ENCODE data around the gene HIBCH.
"Not testable (repeated sequence)": the region's sequence is repeated elsewhere in the genome, so short reads cannot be mapped to it uniquely, and the experiment has no call there.

The HIBCH gene

GRCh38 chr2:190235551-190236075, 84.0 kb downstream of the HIBCH start:
- no peak for DNase-seq (ENCODE audit: low read depth in 2 of 2)

GRCh38 chr2:190235101-190235500, 84.5 kb downstream of the HIBCH start:
- no peak for DNase-seq (ENCODE audit: low read depth in 2 of 2)

GRCh38 chr2:190223989-190224388, 95.6 kb downstream of the HIBCH start:
- DNase-seq (ENCODE audit: low read depth in 2 of 2) = not testable (repeated sequence)

GRCh38 chr2:190222745-190223144, 96.9 kb downstream of the HIBCH start:
- DNase-seq (ENCODE audit: low read depth in 2 of 2) = not testable (repeated sequence)

GRCh38 chr2:190221429-190221828, 98.2 kb downstream of the HIBCH start:
- DNase-seq (ENCODE audit: low read depth in 2 of 2) = no peak

- DNase-seq (ENCODE audit: low read depth in 2 of 2) = no peak
Observed at GRCh38 chr2:190219186-190219585, 100.4 kb downstream of the HIBCH start.

- DNase-seq (ENCODE audit: low read depth in 2 of 2) = no peak
Observed at GRCh38 chr2:190217616-190218015, 102.0 kb downstream of the HIBCH start.

- DNase-seq (ENCODE audit: low read depth in 2 of 2) = no peak
Observed at GRCh38 chr2:190216829-190217228, 102.8 kb downstream of the HIBCH start.

GRCh38 chr2:190215620-190216019, 104.0 kb downstream of the HIBCH start:
- DNase-seq (ENCODE audit: low read depth in 2 of 2) = no peak

GRCh38 chr2:190214426-190215194, 105.0 kb downstream of the HIBCH start:
- no peak for DNase-seq (ENCODE audit: low read depth in 2 of 2)

GRCh38 chr2:190213441-190214335, 105.9 kb downstream of the HIBCH start:
- no peak for DNase-seq (ENCODE audit: low read depth in 2 of 2)

- no peak for DNase-seq (ENCODE audit: low read depth in 2 of 2)
Observed at GRCh38 chr2:190210471-190210870, 109.2 kb downstream of the HIBCH start.

- DNase-seq (ENCODE audit: low read depth in 2 of 2) = no peak
Observed at GRCh38 chr2:190209559-190209958, 110.1 kb downstream of the HIBCH start.

- no peak for DNase-seq (ENCODE audit: low read depth in 2 of 2)
Observed at GRCh38 chr2:190207930-190208329, 111.7 kb downstream of the HIBCH start.

GRCh38 chr2:190205657-190206056, 114.0 kb downstream of the HIBCH start:
- no peak for DNase-seq (ENCODE audit: low read depth in 2 of 2)

GRCh38 chr2:190202604-190203003, 117.0 kb downstream of the HIBCH start:
- DNase-seq (ENCODE audit: low read depth in 2 of 2) = no peak

GRCh38 chr2:190202018-190202417, 117.6 kb downstream of the HIBCH start:
- DNase-seq (ENCODE audit: low read depth in 2 of 2) = no peak

- DNase-seq (ENCODE audit: low read depth in 2 of 2) = no peak
Observed at GRCh38 chr2:190200603-190201002, 119.0 kb downstream of the HIBCH start.

GRCh38 chr2:190199530-190199929, 120.1 kb downstream of the HIBCH start:
- no peak for DNase-seq (ENCODE audit: low read depth in 2 of 2)

GRCh38 chr2:190199109-190199508, 120.5 kb downstream of the HIBCH start:
- no peak for DNase-seq (ENCODE audit: low read depth in 2 of 2)

- DNase-seq (ENCODE audit: low read depth in 2 of 2) = no peak
Observed at GRCh38 chr2:190197143-190197720, 122.4 kb downstream of the HIBCH start.

GRCh38 chr2:190190507-190191162, 129.0 kb downstream of the HIBCH start:
- DNase-seq (ENCODE audit: low read depth in 2 of 2) = no peak
